K562 (cell line): ENCODE results near the gene HCST. TPM values are rescaled to one million over a fixed set of nuclear protein-coding genes. Genes with fewer than 3 reads are reported as not detected.

ENCODE experiments used
- BRCA1 ChIP-seq, 2 experiments: fragments of 450-650 bp in 1 of 2; sonication (generic) in 1 of 2; formaldehyde crosslinking in 1 of 2; IDR thresholded peaks; 2 replicates each; pipeline versions ENCODE4 v1.5.0 to v1.6.1; 2017 to 2020; ENCODE audit warnings: mild to moderate bottlenecking in 1 of 2, missing genetic modification reagents in 1 of 2
- CTCF ChIP-seq, 3 experiments: IDR thresholded peaks in 2 of 3; conservative IDR thresholded peaks in 1 of 3; 2 replicates each; pipeline ENCODE4 v1.5.1; 2011 to 2012; ENCODE audit warnings: low read length in 3 of 3, mild to moderate bottlenecking in 3 of 3, control low read depth in 2 of 3, improper control_type of control experiment in 1 of 3, inconsistent platforms in 1 of 3, low read depth in 1 of 3, mixed read lengths in 1 of 3, moderate library complexity in 1 of 3; ENCODE audit not compliant: insufficient read depth in 2 of 3
- EGR1 ChIP-seq: fragments of 450-650 bp; conservative IDR thresholded peaks from 2 replicates; pipeline ENCODE4 v1.6.1; 2017; ENCODE audit warnings: mild to moderate bottlenecking
- ETV1 ChIP-seq: fragments of 450-650 bp; conservative IDR thresholded peaks from 2 replicates; pipeline ENCODE4 v1.6.1; 2016; ENCODE audit warnings: missing genetic modification characterization, control low read depth, low read depth, missing compliant biosample characterization
- FOXJ3 ChIP-seq: sonication (generic); formaldehyde crosslinking; IDR thresholded peaks from 2 replicates; pipeline ENCODE4 v1.4.0; 2020; ENCODE audit warnings: mild to moderate bottlenecking, missing genetic modification reagents
- IRF9 ChIP-seq: fragments of 450-650 bp; IDR thresholded peaks from 2 replicates; pipeline ENCODE4 v1.6.1; 2016; ENCODE audit warnings: missing biosample characterization, missing genetic modification characterization
- MYC ChIP-seq, 2 experiments: fragments of 250-450 bp in 1 of 2; sonication (Bioruptor Pico) in 1 of 2; IDR thresholded peaks; 2 replicates each; pipeline versions ENCODE4 v1.5.1 to v1.6.1; 2012 to 2021; ENCODE audit warnings: low read depth in 2 of 2, borderline replicate concordance in 1 of 2, improper control_type of control experiment in 1 of 2, low read length in 1 of 2, mild to moderate bottlenecking in 1 of 2, moderate library complexity in 1 of 2
- RCOR1 ChIP-seq, 2 experiments: IDR thresholded peaks; 2 replicates each; pipeline ENCODE4 v1.6.1; 2012; ENCODE audit warnings: low read depth in 2 of 2, low read length in 2 of 2, borderline replicate concordance in 1 of 2, improper control_type of control experiment in 1 of 2
- ZNF232 ChIP-seq: sonication (generic); formaldehyde crosslinking; IDR thresholded peaks from 2 replicates; pipeline ENCODE4 v1.8.0; 2022; ENCODE audit warnings: mild to moderate bottlenecking, missing genetic modification reagents
- ZNF740 ChIP-seq, 3 experiments: fragments of 200-800 bp in 1 of 3; sonication (Bioruptor generic) in 1 of 3; sonication (generic) in 1 of 3; formaldehyde crosslinking in 1 of 3; IDR thresholded peaks; 2 replicates each; pipeline versions ENCODE4 v1.6.1 to v1.8.0; 2016 to 2022; ENCODE audit warnings: mild to moderate bottlenecking in 2 of 3, missing compliant biosample characterization in 2 of 3, missing genetic modification characterization in 2 of 3, missing genetic modification reagents in 1 of 3
- polyA plus RNA-seq, 8 experiments: library from polyadenylated mRNA; depleted of rRNA in 4 of 8; stranded (reverse) in 5 of 8; unstranded in 3 of 8; fragments of >200 nt; fragmentation: Nextera tagmentation in 2 of 8; fragmentation: Illumina TruSeq in 1 of 8; extraction: Ambion mirVana in 2 of 8; extraction: Trizol in 1 of 8; gene quantifications; 2 replicates each; pipeline versions ENCODE4 v1.2.1 to v1.2.3, GENCODE V29; 2011 to 2014; ENCODE audit warnings: inconsistent platforms in 1 of 8, missing spikeins in 1 of 8
- total RNA-seq, 7 experiments: library from RNA; depleted of rRNA in 6 of 7; stranded (reverse); fragments of >200 nt in 6 of 7; fragmentation: Illumina TruSeq in 2 of 7; extraction: Trizol in 2 of 7; gene quantifications; 2 replicates each; pipeline versions ENCODE4 v1.2.1 to v1.2.3, GENCODE V29; 2011 to 2021; ENCODE audit warnings: low replicate concordance in 1 of 7
- TF ChIP-seq, protein P1 (sequence below): fragments of 450-650 bp; conservative IDR thresholded peaks from 2 replicates; pipeline ENCODE4 v1.6.1; 2016; ENCODE audit warnings: missing genetic modification characterization, low read depth, mild to moderate bottlenecking, control low read depth, missing compliant biosample characterization
- TF ChIP-seq, protein P2 (sequence below): fragments of 450-650 bp; formaldehyde crosslinking; IDR thresholded peaks from 2 replicates; pipeline ENCODE4 v1.4.0; 2022; ENCODE audit warnings: mild to moderate bottlenecking, moderate library complexity
- TF ChIP-seq, protein P3 (sequence below): sonication (generic); formaldehyde crosslinking; IDR thresholded peaks from 2 replicates; pipeline ENCODE4 v1.5.0; 2020; ENCODE audit warnings: missing genetic modification reagents
- TF ChIP-seq, protein P4 (sequence below): fragments of 450-650 bp; formaldehyde crosslinking; IDR thresholded peaks from 2 replicates; pipeline ENCODE4 v1.4.0; 2020; ENCODE audit warnings: mild to moderate bottlenecking, moderate library complexity

Gene HCST
- total and polyA plus RNA-seq, 9 of the 15 experiments (the other 6 are each of a cell fraction or from before 2014, with no cell fraction given): 0.29 to 1.9 (median 0.95) TPM; not detected in 2

DNA sequence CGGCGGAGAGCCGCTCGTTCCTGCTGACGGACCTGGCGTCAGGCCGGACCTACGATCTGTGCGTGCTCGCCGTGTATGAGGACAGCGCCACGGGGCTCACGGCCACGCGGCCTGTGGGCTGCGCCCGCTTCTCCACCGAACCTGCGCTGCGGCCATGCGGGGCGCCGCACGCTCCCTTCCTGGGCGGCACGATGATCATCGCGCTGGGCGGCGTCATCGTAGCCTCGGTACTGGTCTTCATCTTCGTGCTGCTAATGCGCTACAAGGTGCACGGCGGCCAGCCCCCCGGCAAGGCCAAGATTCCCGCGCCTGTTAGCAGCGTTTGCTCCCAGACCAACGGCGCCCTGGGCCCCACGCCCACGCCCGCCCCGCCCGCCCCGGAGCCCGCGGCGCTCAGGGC lies 42.2 kb downstream of the HCST start (continued):
- TF ChIP-seq, protein P1, sequence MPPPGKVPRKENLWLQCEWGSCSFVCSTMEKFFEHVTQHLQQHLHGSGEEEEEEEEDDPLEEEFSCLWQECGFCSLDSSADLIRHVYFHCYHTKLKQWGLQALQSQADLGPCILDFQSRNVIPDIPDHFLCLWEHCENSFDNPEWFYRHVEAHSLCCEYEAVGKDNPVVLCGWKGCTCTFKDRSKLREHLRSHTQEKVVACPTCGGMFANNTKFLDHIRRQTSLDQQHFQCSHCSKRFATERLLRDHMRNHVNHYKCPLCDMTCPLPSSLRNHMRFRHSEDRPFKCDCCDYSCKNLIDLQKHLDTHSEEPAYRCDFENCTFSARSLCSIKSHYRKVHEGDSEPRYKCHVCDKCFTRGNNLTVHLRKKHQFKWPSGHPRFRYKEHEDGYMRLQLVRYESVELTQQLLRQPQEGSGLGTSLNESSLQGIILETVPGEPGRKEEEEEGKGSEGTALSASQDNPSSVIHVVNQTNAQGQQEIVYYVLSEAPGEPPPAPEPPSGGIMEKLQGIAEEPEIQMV (tag): no peak
- no peak for TF ChIP-seq IRF9
- TF ChIP-seq, protein P2, sequence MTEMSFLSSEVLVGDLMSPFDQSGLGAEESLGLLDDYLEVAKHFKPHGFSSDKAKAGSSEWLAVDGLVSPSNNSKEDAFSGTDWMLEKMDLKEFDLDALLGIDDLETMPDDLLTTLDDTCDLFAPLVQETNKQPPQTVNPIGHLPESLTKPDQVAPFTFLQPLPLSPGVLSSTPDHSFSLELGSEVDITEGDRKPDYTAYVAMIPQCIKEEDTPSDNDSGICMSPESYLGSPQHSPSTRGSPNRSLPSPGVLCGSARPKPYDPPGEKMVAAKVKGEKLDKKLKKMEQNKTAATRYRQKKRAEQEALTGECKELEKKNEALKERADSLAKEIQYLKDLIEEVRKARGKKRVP (CRISPR knock-in tag): no peak
- TF ChIP-seq, protein P3, sequence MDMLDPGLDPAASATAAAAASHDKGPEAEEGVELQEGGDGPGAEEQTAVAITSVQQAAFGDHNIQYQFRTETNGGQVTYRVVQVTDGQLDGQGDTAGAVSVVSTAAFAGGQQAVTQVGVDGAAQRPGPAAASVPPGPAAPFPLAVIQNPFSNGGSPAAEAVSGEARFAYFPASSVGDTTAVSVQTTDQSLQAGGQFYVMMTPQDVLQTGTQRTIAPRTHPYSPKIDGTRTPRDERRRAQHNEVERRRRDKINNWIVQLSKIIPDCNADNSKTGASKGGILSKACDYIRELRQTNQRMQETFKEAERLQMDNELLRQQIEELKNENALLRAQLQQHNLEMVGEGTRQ (CRISPR knock-in tag): no peak
- TF ChIP-seq EGR1: peak; percentile 59
- no peak for TF ChIP-seq ETV1
- no peak for TF ChIP-seq ZNF740 (CRISPR knock-in tag; IDR thresholded peaks at IDR 0.05)
- TF ChIP-seq ZNF740 (tag; IDR thresholded peaks at IDR 0.05): no peak
- TF ChIP-seq, protein P4, sequence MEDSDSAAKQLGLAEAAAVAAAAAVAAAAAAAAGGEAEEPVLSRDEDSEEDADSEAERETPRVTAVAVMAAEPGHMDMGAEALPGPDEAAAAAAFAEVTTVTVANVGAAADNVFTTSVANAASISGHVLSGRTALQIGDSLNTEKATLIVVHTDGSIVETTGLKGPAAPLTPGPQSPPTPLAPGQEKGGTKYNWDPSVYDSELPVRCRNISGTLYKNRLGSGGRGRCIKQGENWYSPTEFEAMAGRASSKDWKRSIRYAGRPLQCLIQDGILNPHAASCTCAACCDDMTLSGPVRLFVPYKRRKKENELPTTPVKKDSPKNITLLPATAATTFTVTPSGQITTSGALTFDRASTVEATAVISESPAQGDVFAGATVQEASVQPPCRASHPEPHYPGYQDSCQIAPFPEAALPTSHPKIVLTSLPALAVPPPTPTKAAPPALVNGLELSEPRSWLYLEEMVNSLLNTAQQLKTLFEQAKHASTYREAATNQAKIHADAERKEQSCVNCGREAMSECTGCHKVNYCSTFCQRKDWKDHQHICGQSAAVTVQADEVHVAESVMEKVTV (CRISPR knock-in tag): no peak
- no peak for TF ChIP-seq FOXJ3 (CRISPR knock-in tag)
- no peak for TF ChIP-seq ZNF232
- peak; percentile 16; the same call in 1 of the 2 replicates for TF ChIP-seq MYC (IDR thresholded peaks at IDR 0.05; ENCODE audit: low read depth, low read length)
- no peak for TF ChIP-seq MYC (CRISPR knock-in tag; IDR thresholded peaks at IDR 0.05; ENCODE audit: borderline replicate concordance, low read depth)
- TF ChIP-seq RCOR1 (IDR thresholded peaks at IDR 0.05; ENCODE audit: borderline replicate concordance in 1 of 2, low read depth in 2 of 2, low read length in 2 of 2): no peak
- TF ChIP-seq CTCF (IDR thresholded peaks at IDR 0.05 in 2 of 3, conservative IDR thresholded peaks at IDR 0.05 in 1 of 3; ENCODE audit: insufficient read depth in 2 of 3, low read depth in 1 of 3, low read length in 3 of 3): no peak
- no peak for TF ChIP-seq BRCA1 (IDR thresholded peaks at IDR 0.05)
- TF ChIP-seq BRCA1 (CRISPR knock-in tag; IDR thresholded peaks at IDR 0.05): no peak
